DND-41 (cell line): ENCODE data around the gene WASL.

Source experiments
- CTCF ChIP-seq: IDR thresholded peaks from 2 replicates; pipeline ENCODE4 v1.5.1; 2012; ENCODE audit warnings: borderline replicate concordance, low read length, moderate library complexity, mild to moderate bottlenecking; ENCODE audit not compliant: poor library complexity, severe bottlenecking; ENCODE audit errors: extremely low read depth
- EZH2 ChIP-seq: IDR thresholded peaks from 3 replicates; pipeline ENCODE4 v1.6.1; 2012; ENCODE audit warnings: borderline replicate concordance, low read depth, mild to moderate bottlenecking, moderate library complexity, low read length, inconsistent platforms; ENCODE audit not compliant: severe bottlenecking

- TF ChIP-seq CTCF (no peak), EZH2 (no peak)
Measured at GRCh38 chr7:123770378-123770777, 21.6 kb upstream of the WASL start.
